ENCODE results near the gene PKIB. TPM values are rescaled to one million over a fixed set of nuclear protein-coding genes. Genes with fewer than 3 reads are reported as not detected.
"Not testable (repeated sequence)": the region's sequence is repeated elsewhere in the genome, so short reads cannot be mapped to it uniquely, and the experiment has no call there.

PKIB gene
- total and polyA plus RNA-seq, 3 donors from 2014 or later, result 1.4 to 5.0 (median 3.3) TPM

DNA sequence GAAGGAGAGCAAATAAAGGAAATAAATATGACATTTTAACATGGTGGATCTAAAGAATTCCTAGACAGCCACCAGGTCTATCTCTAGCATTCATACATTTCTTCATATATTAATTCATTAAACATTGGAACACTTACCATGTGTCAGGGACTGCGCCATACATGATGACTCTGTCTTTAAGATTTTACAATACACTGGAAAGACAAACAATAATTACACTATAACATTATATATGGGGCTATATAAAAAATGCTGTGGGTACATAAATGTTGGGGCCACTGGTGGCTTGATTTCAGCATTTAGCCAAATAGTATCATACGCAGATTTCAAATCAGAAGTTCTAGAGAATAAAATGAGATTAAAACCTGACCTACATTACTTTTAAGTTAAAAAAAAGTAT, 33.3 kb upstream of the PKIB start:
- intact Hi-C loops (cut with DNase I; ENCODE audit: low total_unique reads), result no loop called here
- no peaks in the 10 kb centered on the region for H3K4me1 ChIP-seq
- DNase-seq, result no peak
- no peaks in the 10 kb centered on the region for H3K36me3 ChIP-seq (ENCODE audit: low read depth, missing control alignments)
- 93 to 99% methylated on average over 2 of the region's 2 CpGs for WGBS, 2 donors
- H3K4me3 ChIP-seq, result no peak overlapping the region
- H3K27me3 ChIP-seq, result no peaks in the 10 kb centered on the region
- TF ChIP-seq, protein P1, sequence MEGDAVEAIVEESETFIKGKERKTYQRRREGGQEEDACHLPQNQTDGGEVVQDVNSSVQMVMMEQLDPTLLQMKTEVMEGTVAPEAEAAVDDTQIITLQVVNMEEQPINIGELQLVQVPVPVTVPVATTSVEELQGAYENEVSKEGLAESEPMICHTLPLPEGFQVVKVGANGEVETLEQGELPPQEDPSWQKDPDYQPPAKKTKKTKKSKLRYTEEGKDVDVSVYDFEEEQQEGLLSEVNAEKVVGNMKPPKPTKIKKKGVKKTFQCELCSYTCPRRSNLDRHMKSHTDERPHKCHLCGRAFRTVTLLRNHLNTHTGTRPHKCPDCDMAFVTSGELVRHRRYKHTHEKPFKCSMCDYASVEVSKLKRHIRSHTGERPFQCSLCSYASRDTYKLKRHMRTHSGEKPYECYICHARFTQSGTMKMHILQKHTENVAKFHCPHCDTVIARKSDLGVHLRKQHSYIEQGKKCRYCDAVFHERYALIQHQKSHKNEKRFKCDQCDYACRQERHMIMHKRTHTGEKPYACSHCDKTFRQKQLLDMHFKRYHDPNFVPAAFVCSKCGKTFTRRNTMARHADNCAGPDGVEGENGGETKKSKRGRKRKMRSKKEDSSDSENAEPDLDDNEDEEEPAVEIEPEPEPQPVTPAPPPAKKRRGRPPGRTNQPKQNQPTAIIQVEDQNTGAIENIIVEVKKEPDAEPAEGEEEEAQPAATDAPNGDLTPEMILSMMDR (IDR thresholded peaks at IDR 0.05), result no peak
- TF ChIP-seq POLR2A (IDR thresholded peaks at IDR 0.05), result no peak
- H3K9me3 ChIP-seq, result no peaks in the 10 kb centered on the region
- no peak overlapping the region for H3K27ac ChIP-seq

DNA sequence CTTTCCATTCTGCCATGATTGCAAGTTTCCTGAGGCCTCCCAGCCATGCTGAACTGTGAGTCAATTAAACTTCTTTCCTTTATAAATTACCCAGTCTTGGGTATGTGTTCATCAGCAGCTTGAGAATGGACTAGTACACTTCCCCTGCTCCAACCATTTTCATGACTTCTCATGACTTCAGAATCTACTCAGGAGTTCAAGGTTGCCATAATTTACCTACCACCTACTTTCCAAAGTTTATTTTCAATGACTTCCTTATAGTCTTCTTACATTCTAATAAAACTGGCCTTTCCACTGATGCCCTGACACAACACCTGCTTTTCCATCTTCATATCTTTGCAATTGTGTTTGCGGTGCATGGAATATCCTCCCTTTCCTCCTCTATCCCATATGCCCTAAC, 31.2 kb upstream of the PKIB start:
- Histone ChIP-seq H3K4me3 (no peak overlapping the region), H3K4me1 (no peaks in the 10 kb centered on the region), H3K9me3 (no peaks in the 10 kb centered on the region), H3K36me3 (ENCODE audit: low read depth, missing control alignments) (no peaks in the 10 kb centered on the region), H3K27ac (no peak overlapping the region), H3K27me3 (no peaks in the 10 kb centered on the region)
- WGBS, 2 donors, result 97 to 100% methylated on average over 1 of the region's 1 CpG
- intact Hi-C loops (cut with DNase I; ENCODE audit: low total_unique reads), result no loop called here
- TF ChIP-seq POLR2A (IDR thresholded peaks at IDR 0.05), result no peak
- TF ChIP-seq, protein P1 (IDR thresholded peaks at IDR 0.05), result no peak
- no peak for DNase-seq

DNA sequence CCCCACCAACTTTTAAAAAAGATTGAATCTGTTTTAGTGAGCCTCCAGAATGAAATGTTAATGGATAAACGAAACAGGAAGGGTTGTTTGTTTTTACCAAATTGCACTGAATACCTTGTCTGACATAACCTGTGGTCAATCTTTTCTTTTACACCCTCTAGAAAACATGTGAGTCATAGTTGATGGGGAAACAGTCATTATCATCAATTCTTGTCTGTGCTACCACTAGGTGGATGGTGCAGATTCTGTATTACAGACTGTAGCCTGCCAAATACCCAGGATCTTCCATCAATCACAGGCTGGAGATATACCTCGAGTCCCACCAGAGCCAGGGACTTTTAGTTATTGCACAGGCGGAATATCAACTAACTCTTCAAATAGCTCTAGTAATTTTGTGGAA, 29.5 kb upstream of the PKIB start:
- H3K4me1 ChIP-seq, result no peaks in the 10 kb centered on the region
- H3K27ac ChIP-seq, result no peak overlapping the region
- no peaks in the 10 kb centered on the region for H3K9me3 ChIP-seq
- H3K36me3 ChIP-seq (ENCODE audit: low read depth, missing control alignments), result no peaks in the 10 kb centered on the region
- 71 to 75% methylated on average over 3 of the region's 3 CpGs for WGBS, 2 donors
- TF ChIP-seq, protein P1 (IDR thresholded peaks at IDR 0.05), result no peak
- no peak for TF ChIP-seq POLR2A (IDR thresholded peaks at IDR 0.05)
- DNase-seq, result no peak
- intact Hi-C loops (cut with DNase I; ENCODE audit: low total_unique reads), result no loop called here
- no peaks in the 10 kb centered on the region for H3K27me3 ChIP-seq
- no peak overlapping the region for H3K4me3 ChIP-seq

DNA sequence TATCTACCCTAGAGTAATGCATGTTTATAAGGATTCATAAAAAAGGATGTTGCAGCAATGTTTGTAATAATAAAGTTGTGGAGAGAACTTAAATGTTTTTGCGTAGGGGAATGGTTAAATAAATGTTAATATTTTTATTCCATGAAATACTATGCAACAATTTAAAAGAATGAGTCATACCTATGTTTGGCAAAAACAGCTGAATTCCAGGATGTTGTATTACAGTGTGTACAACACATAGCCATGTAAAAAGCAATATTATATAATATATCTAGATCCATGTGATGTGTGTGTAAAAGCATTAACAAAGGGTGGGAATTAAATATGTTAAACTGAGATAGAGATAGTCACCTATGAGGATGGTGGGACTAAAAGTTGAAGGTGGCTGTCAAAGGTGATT, 21.1 kb upstream of the PKIB start:
- no peak for DNase-seq
- Histone ChIP-seq H3K36me3 (ENCODE audit: low read depth, missing control alignments) (no peaks in the 10 kb centered on the region), H3K27ac (no peak overlapping the region), H3K4me3 (no peak overlapping the region), H3K4me1 (no peaks in the 10 kb centered on the region), H3K9me3 (no peaks in the 10 kb centered on the region), H3K27me3 (no peaks in the 10 kb centered on the region)
- no peak for TF ChIP-seq POLR2A (IDR thresholded peaks at IDR 0.05)
- TF ChIP-seq, protein P1 (IDR thresholded peaks at IDR 0.05), result no peak
- intact Hi-C loops (cut with DNase I; ENCODE audit: low total_unique reads), result no loop called here
- WGBS, 2 donors, result 90 to 94% methylated on average over 1 of the region's 1 CpG

DNA sequence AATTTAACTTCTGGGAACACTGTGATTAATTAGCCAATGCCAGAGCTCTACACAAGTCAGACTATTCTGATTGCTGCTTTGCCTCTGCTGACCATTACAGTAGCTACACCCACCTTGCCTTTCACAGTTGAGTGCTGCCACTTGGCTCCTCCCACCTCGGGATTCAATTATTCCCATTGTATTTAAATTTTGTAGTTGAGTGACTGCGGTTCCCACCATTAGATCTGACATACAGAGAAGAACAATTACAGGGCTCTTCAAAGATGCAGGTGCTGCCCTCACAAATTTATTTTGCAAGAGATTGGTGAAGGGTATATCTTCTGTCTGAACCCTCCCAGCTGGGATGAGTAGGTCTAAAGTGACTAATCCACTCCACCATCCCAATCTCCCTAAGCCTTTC, 11.9 kb upstream of the PKIB start:
- H3K27ac ChIP-seq; DNase-seq; H3K4me3 ChIP-seq; H3K36me3 ChIP-seq (ENCODE audit: low read depth, missing control alignments); H3K9me3 ChIP-seq; H3K4me1 ChIP-seq; H3K27me3 ChIP-seq; intact Hi-C loops (cut with DNase I; ENCODE audit: low total_unique reads): not testable (repeated sequence)
- WGBS, 2 donors, result 72 to 77% methylated on average over 2 of the region's 2 CpGs

Measured in testis (tissue), 3 donors.